ENCODE results near the gene SERPINB13. TPM values are rescaled to one million over a fixed set of nuclear protein-coding genes. Genes with fewer than 3 reads are reported as not detected.
"Not testable (repeated sequence)": the region's sequence is repeated elsewhere in the genome, so short reads cannot be mapped to it uniquely, and the experiment has no call there.

The SERPINB13 gene
- total RNA-seq, 1 donor = not detected

DNA sequence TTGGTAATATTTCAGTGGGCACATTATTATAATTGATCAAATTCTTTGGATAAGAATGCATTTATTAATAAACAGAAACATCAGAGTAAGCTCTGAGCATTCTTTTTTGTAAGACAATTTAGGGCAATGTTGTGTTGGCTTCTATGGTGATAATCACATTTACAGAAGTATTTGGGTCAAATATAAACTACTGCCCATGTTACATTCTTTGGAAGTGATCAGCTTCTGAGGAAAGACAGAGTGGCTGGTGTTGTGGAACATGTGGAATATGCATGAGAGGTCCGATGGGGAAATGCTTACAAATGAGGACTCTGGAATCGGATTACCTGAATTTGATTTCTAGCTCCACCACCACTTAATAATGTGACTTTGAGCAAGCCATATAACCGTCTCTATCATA is 19.4 kb downstream of the SERPINB13 start:
- Histone ChIP-seq H3K4me1 (ENCODE audit: insufficient read depth, low read length) (peaks cover 3% of the 10 kb centered on the region), H3K9me3 (ENCODE audit: low read depth, low read length) (no peaks in the 10 kb centered on the region), H3K4me3 (ENCODE audit: low read length) (no peak overlapping the region), H3K27me3 (ENCODE audit: insufficient read depth, low read length) (no peaks in the 10 kb centered on the region)

DNA sequence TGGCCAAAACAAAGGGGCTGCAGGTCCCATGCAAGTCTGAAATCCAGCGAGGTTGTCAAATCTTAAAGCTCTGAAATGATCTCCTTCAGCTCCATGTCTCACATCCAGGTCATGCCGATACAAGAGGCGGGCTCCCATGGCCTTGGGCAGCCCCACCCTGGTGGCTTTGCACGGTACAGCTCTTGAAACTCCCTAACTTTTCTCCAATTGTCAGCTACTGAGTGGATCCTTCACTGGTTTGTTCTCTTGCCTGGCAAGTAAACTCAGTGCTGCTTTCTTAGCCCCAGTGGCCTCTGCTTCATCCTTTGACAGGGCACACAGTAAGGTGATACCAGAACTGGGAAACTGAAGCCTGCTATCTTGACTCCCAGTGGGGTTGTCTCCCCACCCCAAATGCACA is 26.3 kb downstream of the SERPINB13 start:
- H3K4me3 ChIP-seq (ENCODE audit: low read length) = no peak overlapping the region
- no peaks in the 10 kb centered on the region for H3K27me3 ChIP-seq (ENCODE audit: insufficient read depth, low read length)
- no peaks in the 10 kb centered on the region for H3K4me1 ChIP-seq (ENCODE audit: insufficient read depth, low read length)
- no peaks in the 10 kb centered on the region for H3K9me3 ChIP-seq (ENCODE audit: low read depth, low read length)

DNA sequence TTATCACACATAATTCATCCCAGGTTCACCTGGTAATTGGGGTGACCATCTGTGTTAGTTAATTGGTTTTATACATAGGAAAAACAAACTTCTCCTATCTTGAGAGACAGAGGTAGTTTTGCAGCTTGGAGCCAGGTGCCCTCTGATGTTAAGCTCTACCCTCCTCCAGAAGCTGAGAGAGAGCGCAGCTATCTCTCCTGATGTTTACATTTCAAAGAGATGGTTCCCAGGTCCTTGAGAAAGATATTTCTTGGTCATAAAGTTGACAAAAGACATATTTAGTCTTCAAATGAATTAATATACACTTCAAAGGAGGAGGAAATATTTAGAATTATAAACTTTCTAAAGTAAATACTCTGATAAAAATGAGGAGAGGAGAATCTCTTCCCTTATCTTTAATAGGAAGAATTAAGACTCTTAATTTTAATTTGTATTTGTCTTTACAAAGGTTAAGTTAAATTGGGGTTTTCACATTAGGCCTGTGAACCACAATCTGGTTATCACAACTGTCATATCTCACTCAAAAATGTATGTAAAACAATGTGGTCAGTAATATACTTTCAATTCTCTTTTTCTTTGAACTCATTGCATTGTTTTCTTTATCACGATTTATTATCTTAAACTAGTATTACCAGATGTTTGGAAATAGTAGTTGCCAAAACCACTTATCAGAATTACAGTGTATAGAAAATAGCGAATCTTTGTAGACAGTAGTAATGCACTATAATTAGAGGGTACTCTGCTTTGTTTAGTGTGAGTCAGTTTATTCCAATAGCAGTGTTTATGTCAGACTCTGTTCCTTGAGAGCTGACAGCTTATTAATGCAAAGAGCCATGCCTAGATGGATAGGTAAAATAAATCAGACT is 30.1 kb downstream of the SERPINB13 start:
- Histone ChIP-seq H3K4me1 (ENCODE audit: insufficient read depth, low read length) (no peaks in the 10 kb centered on the region), H3K4me3 (ENCODE audit: low read length) (no peak overlapping the region), H3K9me3 (ENCODE audit: low read depth, low read length) (no peaks in the 10 kb centered on the region), H3K27me3 (ENCODE audit: insufficient read depth, low read length) (no peaks in the 10 kb centered on the region)

DNA sequence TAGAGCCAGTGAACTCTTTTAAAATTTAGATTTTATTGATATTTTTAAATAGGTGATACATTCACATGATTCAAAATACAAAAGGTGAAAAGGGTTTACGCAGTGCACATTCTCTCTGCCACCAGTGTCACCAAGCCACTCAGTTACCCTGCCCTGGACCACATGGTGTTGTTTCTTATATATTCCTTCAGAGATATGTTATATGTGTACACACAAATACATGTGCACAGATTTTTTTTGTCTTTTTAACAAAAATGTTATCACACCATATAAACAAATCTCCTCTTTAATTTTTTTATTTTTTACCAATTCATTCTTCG is 30.7 kb downstream of the SERPINB13 start:
- no peaks in the 10 kb centered on the region for H3K9me3 ChIP-seq (ENCODE audit: low read depth, low read length)
- no peak overlapping the region for H3K4me3 ChIP-seq (ENCODE audit: low read length)
- H3K27me3 ChIP-seq (ENCODE audit: insufficient read depth, low read length) = no peaks in the 10 kb centered on the region
- H3K4me1 ChIP-seq (ENCODE audit: insufficient read depth, low read length) = no peaks in the 10 kb centered on the region

DNA sequence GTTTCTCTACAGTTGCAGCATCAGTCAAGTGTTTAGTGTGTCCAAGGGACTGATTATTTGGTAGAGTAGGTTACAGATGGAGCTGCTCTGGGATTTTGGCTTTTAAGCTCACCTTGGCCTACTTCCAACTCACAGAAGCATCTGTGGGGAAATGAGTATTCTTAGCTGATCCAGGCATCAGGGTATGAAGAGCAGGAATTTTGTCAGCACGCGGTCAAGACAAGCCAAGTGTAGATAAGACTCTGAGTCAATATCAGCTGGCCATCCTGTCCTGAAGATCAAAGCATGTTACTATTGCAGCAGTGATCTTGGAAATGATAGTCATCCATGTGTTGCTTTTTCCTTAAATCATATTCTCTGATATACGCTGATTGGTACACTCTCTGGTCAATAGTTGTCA is 32.5 kb downstream of the SERPINB13 start:
- Histone ChIP-seq H3K9me3 (ENCODE audit: low read depth, low read length) (no peaks in the 10 kb centered on the region), H3K27me3 (ENCODE audit: insufficient read depth, low read length) (no peaks in the 10 kb centered on the region), H3K4me1 (ENCODE audit: insufficient read depth, low read length) (no peaks in the 10 kb centered on the region), H3K4me3 (ENCODE audit: low read length) (no peak overlapping the region)

DNA sequence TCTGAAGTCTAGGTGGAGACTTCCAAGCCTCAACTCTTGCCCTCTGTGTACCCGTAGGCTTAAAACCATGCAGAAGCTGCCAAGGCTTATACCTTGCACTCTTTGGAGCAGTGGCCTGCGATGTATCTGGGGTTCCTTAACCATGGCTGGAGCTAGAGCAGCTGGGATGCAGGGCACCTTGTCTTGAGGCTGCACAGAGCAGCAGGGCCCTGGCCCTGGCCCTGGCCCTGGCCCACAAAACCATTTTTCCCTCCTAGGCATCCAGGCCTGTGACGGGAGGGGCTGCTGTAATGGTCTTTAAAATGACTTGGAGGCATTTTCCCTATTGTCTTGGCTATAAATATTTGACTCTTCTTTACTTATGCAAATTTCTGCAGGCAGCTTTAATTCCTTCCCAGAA is 37.7 kb downstream of the SERPINB13 start:
- Histone ChIP-seq H3K4me3 (ENCODE audit: low read length) (no peak overlapping the region), H3K27me3 (ENCODE audit: insufficient read depth, low read length) (no peaks in the 10 kb centered on the region), H3K9me3 (ENCODE audit: low read depth, low read length) (peaks cover 22% of the 10 kb centered on the region), H3K4me1 (ENCODE audit: insufficient read depth, low read length) (no peaks in the 10 kb centered on the region)

DNA sequence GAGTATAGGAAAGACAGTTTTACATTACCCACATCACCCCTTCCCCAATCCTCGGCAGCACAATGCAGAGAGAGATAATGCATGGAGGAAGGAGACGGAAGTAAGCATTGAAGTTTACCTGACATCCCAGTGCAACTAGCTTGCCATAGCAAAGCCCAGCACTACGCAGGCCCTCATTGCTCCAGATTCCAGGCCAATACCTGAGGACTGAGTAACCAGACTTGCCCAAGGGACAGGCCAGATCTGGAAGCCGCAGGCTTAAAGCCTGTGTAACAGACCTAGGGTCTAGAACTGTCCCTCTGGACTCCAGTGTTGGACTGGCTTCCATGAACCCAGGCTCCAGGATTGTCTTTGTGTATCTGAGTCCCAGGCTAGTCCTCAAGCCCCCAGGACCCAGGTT is 39.3 kb downstream of the SERPINB13 start:
- no peaks in the 10 kb centered on the region for H3K27me3 ChIP-seq (ENCODE audit: insufficient read depth, low read length)
- H3K4me1 ChIP-seq (ENCODE audit: insufficient read depth, low read length) = no peaks in the 10 kb centered on the region
- H3K9me3 ChIP-seq (ENCODE audit: low read depth, low read length) = peaks cover 22% of the 10 kb centered on the region
- H3K4me3 ChIP-seq (ENCODE audit: low read length) = no peak overlapping the region

DNA sequence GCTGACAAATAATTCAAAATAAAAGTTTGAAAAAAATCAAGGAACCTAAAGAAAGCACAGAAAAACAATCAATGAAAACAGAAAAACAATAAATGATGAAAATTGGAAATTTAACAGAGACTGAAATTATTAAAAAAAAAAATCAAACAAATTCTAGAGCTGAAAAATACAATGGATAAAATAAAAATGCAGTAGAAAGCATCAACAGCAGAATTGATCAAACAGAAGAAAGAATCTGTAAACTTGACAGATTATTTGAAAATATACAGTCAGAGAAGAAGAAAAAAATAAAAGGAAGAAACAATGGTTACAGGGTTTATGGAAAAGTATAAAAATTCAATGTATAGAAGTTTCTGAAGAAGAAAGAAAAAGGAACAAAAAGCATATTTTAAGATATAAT is 40.7 kb downstream of the SERPINB13 start:
- H3K9me3 ChIP-seq (ENCODE audit: low read depth, low read length) = peaks cover 22% of the 10 kb centered on the region
- no peaks in the 10 kb centered on the region for H3K27me3 ChIP-seq (ENCODE audit: insufficient read depth, low read length)
- no peak overlapping the region for H3K4me3 ChIP-seq (ENCODE audit: low read length)
- no peaks in the 10 kb centered on the region for H3K4me1 ChIP-seq (ENCODE audit: insufficient read depth, low read length)

DNA sequence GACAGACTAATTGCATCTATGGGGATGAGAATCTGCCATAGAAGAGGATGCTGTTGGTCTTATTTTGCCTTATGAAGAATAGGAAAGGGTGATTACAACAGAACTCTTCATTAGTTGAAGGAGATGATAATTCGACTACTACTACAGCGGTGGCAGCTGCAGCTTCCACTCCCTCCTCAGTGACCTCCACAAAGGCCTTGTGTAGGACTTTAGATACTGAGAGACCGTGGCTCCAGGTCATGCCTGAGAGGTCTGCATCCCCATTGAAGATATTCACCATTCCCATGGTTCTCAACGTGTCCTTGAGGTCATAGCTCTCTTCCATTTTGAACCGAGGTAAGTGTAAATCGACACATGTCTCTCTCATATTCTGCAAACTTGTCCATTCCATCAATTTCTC is 50.6 kb downstream of the SERPINB13 start:
- Histone ChIP-seq H3K27me3 (ENCODE audit: insufficient read depth, low read length) (no peaks in the 10 kb centered on the region), H3K9me3 (ENCODE audit: low read depth, low read length) (no peaks in the 10 kb centered on the region), H3K4me1 (ENCODE audit: insufficient read depth, low read length) (no peaks in the 10 kb centered on the region), H3K4me3 (ENCODE audit: low read length) (no peak overlapping the region)

DNA sequence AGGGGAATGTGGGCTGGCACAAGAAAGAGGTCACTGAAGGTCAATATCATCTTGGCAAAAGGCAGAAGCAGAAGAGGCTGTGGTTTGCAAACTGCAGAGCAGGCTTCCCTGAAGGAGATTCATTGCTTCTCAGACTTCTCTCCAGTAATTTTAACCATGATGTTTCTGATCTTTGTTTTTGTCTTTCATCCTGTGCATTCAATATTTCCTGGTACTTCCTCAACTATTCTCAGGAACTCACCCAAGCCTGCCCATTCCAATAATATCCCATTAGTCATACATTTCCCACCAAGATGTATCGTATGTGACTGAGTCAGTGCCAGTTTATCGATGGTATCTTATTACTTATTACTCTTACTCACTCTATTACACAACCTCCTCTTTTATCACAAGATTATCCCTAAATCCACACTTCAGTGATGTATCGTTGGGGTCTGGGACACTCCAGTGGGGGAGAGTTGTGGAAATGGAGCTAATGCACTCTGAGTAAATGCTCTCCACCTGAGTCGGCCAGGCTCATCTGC is 54.1 kb downstream of the SERPINB13 start:
- not testable (repeated sequence) for H3K27me3 ChIP-seq (ENCODE audit: insufficient read depth, low read length); H3K4me1 ChIP-seq (ENCODE audit: insufficient read depth, low read length); H3K9me3 ChIP-seq (ENCODE audit: low read depth, low read length); H3K4me3 ChIP-seq (ENCODE audit: low read length)

DNA sequence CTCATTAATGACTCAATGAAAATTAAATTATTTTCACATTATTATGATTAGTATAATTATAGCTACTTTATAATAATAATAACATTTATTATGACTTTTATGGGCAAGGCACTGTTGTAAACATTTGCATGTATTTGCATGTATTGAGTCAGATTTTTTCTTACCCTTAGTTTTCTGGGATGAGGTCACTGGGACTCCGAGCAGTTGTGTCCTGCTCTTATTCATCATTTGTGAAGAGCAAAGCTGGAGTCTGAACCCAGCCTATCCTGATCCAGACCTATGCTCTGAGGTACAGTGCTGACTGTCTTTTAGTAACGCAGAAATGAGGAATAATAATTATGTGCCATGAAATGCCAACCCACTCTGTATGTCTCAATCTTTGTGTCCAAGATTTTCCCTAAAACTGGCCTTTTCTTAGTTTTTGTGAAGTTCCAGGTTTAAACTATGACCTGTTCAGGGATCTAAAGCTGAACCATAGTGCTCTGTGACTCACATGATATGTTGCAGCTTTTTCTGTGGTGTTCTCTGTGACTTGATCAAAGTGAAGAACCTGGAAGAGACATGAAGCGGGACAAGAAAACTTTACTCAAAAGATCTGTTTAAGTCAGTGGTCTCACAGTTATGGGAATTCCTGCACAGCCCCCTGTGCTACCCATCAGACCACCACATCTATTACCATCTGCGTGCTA is 55.7 kb downstream of the SERPINB13 start:
- not testable (repeated sequence) for H3K4me1 ChIP-seq (ENCODE audit: insufficient read depth, low read length); H3K9me3 ChIP-seq (ENCODE audit: low read depth, low read length); H3K27me3 ChIP-seq (ENCODE audit: insufficient read depth, low read length); H3K4me3 ChIP-seq (ENCODE audit: low read length)

DNA sequence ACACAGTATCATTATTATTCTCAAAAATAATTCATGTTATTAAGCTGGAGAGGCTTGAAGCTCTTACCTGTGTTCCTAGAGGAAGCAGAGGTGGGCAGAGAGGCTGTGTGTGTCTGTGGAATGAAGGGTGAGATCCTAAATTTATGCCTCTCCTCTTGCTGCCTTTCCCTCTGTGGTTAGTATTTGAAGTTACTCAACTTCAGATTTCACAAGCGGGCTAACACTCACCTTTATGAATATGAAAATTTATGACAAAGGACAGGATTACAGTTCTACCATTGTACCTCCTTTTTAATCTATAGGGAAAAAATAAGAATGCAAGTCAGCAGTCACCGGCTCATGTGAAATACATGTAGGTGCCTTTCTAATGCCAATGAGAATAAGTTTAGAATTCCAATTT is 57.0 kb downstream of the SERPINB13 start, which contains the start of gene SERPINB4:
TSS of gene SERPINB4 (minus strand) at position 115 of the 400 bp plus-strand sequence. CDS start 679 bp downstream, outside the sequence.
- not testable (repeated sequence) for H3K9me3 ChIP-seq (ENCODE audit: low read depth, low read length); H3K4me1 ChIP-seq (ENCODE audit: insufficient read depth, low read length); H3K27me3 ChIP-seq (ENCODE audit: insufficient read depth, low read length); H3K4me3 ChIP-seq (ENCODE audit: low read length)

DNA sequence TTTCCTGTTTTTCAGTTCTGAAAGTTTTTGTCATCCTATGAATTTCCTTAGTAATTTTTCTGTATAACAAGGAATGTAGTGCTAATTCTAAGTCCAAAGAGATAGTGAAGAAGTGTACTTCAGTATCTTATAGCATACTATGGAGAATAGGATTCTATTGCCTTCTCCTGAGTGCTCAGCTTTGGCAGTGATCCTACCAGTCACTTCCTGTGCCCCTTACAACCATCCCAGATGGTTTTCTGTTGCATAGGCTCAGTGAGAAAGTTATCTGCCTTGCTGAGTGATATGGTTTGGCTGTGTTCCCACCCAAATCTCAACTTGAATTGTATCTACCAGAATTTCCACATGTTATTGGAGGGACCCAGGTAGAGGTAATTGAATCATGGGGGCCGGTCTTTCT is 57.6 kb downstream of the SERPINB13 start:
- not testable (repeated sequence) for H3K4me1 ChIP-seq (ENCODE audit: insufficient read depth, low read length); H3K9me3 ChIP-seq (ENCODE audit: low read depth, low read length); H3K4me3 ChIP-seq (ENCODE audit: low read length); H3K27me3 ChIP-seq (ENCODE audit: insufficient read depth, low read length)

DNA sequence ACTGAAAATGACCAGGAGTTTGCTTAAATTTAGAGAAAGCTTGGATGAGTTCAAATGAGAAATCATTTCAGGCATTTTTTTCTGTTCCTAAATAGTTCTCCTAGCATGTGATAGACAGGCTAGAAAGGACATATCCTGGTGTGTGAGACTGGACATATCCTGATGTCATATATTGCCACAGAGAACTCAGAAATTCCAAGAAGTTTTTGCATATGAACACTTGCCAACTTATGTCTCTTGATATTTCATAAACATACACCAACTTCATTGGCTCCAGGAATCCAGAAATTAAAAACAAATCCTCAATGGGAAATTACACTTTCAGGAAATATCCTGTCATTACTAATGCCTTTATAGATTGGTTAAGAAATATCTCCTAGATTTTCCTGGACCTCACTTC is 59.8 kb downstream of the SERPINB13 start:
- Histone ChIP-seq H3K4me1 (ENCODE audit: insufficient read depth, low read length) (no peaks in the 10 kb centered on the region), H3K27me3 (ENCODE audit: insufficient read depth, low read length) (no peaks in the 10 kb centered on the region), H3K9me3 (ENCODE audit: low read depth, low read length) (no peaks in the 10 kb centered on the region), H3K4me3 (ENCODE audit: low read length) (no peak overlapping the region)

DNA sequence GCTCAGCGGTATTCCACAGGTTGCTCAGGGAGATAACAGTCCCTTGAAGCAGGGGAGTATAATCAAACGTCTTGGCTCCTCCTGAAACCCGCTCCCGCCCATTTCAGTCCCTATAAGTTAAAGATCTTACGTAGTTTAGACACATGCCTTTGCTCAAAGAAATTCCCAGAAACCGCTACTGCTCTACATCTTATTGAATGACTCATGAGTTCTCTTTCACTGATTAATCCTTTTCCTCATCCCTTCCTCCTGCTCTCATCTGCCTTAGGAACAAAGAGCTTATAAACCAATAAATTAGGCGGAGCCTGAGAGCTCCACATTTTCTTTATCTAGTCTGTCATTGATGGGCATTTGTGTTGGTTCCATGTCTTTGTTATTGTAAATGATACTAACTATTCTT is 61.1 kb downstream of the SERPINB13 start:
- Histone ChIP-seq H3K27me3 (ENCODE audit: insufficient read depth, low read length) (no peaks in the 10 kb centered on the region), H3K4me1 (ENCODE audit: insufficient read depth, low read length) (no peaks in the 10 kb centered on the region), H3K9me3 (ENCODE audit: low read depth, low read length) (no peaks in the 10 kb centered on the region), H3K4me3 (ENCODE audit: low read length) (no peak overlapping the region)
